ENCODE results near the gene BRPF1. TPM values are rescaled to one million over a fixed set of nuclear protein-coding genes. Genes with fewer than 3 reads are reported as not detected.

Gene BRPF1
- total and polyA plus RNA-seq, 8 donors, result 5.8 to 10.8 (median 8.4) TPM

DNA sequence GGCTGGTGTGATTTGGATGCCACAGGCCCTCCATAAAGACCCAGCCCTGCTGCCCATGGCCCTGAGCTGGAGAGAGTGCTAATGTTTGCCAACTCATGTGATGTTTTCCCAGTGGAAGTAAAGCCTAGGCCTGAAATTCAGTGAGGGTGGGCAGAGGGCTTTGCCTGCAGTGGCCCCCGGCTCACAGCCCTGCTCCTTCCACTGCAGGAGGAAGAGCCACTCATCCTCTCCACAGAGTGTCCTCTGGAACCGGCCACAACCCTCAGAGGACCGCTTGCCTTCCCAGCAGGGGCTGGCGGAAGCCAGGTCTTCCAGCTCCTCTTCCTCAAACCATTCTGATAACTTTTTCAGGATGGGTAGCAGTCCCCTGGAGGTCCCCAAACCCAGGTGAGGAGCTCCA lies 41.8 kb upstream of the BRPF1 start:
- TF ChIP-seq, protein P1, sequence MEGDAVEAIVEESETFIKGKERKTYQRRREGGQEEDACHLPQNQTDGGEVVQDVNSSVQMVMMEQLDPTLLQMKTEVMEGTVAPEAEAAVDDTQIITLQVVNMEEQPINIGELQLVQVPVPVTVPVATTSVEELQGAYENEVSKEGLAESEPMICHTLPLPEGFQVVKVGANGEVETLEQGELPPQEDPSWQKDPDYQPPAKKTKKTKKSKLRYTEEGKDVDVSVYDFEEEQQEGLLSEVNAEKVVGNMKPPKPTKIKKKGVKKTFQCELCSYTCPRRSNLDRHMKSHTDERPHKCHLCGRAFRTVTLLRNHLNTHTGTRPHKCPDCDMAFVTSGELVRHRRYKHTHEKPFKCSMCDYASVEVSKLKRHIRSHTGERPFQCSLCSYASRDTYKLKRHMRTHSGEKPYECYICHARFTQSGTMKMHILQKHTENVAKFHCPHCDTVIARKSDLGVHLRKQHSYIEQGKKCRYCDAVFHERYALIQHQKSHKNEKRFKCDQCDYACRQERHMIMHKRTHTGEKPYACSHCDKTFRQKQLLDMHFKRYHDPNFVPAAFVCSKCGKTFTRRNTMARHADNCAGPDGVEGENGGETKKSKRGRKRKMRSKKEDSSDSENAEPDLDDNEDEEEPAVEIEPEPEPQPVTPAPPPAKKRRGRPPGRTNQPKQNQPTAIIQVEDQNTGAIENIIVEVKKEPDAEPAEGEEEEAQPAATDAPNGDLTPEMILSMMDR (IDR thresholded peaks at IDR 0.05), result no peak

DNA sequence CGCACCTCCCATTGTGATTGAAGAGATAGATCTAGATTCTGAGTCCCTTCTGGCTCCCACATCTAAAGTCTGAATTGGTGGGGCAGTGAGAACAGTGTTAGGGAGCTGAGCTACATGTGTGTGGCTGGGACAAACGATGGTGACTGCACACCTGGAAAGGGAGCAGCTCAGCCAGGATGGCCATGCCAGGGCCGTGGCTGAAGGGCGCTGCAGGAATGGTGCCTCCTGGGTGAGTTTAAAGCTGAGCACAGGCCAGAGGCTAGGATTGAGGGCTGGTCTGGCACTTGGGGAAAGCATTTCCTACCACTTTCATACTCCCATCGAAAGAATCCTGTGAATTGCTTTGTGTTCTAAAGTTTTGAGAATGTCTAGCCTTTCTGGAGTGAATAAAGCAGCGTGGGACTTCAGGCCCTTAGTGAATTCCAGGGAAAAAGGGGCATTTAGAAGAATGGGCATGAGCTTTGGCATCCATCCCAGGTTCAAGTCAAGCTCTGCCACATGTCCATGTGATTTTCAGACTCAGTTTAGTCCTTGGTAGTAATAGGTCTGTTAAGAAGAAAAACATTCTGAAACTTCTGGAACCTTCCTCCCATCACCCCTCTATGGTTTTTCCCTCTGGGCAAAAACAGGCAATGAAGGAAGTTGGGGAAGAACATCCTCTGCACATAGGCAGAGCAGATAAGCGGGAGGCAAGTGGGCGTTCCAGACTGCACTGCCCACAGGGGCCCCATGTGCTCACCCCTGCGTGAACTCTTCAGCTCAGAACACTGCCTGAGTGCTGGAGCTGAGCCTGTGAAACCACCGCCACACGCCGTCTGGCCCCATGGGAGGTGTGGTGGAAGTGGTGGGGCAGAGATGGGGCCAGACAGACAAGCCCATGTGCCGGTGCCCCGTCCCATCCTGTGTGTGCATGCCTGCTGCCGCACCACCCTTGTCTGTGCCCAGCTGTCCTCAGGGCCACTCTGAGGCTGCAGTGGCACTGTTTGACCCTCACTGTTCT lies 40.8 kb upstream of the BRPF1 start:
- Histone ChIP-seq H3K4me1 (no peaks in the 10 kb centered on the region), H3K27me3 (no peaks in the 10 kb centered on the region), H3K9me3 (no peaks in the 10 kb centered on the region), H3K4me3 (no peak overlapping the region), H3K36me3 (peaks cover 5 to 69% (median 18%) of the 10 kb centered on the region in 3 donors), H3K27ac (no peak overlapping the region)
- ATAC-seq (peak in 1 of 4 donors; percentile 30), DNase-seq (no peak), FAIRE-seq (no peak)
- TF ChIP-seq, protein P1 (IDR thresholded peaks at IDR 0.05), result no peak
- 90 to 91% methylated on average over 15 of the region's 15 CpGs for WGBS, 2 donors
- intact Hi-C loops (cut with DNase I), result no loop called here

More for the DNA sequence above, 41.8 kb upstream of the BRPF1 start:
- WGBS, 2 donors, result 95 to 99% methylated on average over 4 of the region's 4 CpGs
- Histone ChIP-seq H3K27ac (no peak overlapping the region), H3K36me3 (peaks cover 11 to 75% (median 27%) of the 10 kb centered on the region in 3 donors), H3K4me3 (no peak overlapping the region), H3K27me3 (no peaks in the 10 kb centered on the region), H3K4me1 (no peaks in the 10 kb centered on the region), H3K9me3 (no peaks in the 10 kb centered on the region)
- DNase-seq, result no peak
- FAIRE-seq, result no peak
- intact Hi-C loops (cut with DNase I), result no loop called here
- no peak for ATAC-seq

DNA sequence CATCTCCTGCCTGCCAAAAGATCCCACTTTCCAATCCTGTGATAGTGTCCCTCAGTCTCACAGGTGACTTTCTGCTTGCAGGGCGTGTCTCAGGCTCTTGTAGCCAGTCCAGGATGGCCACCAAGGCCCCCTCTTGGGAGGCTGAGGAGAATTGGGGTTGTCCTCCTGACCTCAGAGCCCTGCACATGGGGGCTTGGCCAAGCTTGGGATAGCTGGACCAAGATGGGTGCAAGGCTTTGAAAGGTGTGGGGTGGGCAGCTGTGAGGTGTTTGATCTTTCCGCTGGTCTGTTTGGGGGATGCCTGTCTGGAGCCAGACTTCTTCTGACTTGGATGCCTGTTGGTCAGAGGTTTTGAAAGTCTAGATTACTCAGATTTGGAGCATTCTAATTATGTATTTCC lies 39.9 kb upstream of the BRPF1 start:
- no peaks in the 10 kb centered on the region for H3K27me3 ChIP-seq
- FAIRE-seq (no peak), ATAC-seq (no peak), DNase-seq (no peak)
- H3K9me3 ChIP-seq, result no peaks in the 10 kb centered on the region
- no peaks in the 10 kb centered on the region for H3K4me1 ChIP-seq
- no peak overlapping the region for H3K4me3 ChIP-seq
- WGBS, 2 donors, result 96 to 100% methylated on average over 2 of the region's 2 CpGs
- H3K36me3 ChIP-seq, result peaks cover 3 to 63% (median 15%) of the 10 kb centered on the region in 3 donors
- TF ChIP-seq, protein P1 (IDR thresholded peaks at IDR 0.05), result no peak
- H3K27ac ChIP-seq, result no peak overlapping the region
- intact Hi-C loops (cut with DNase I), result no loop called here

DNA sequence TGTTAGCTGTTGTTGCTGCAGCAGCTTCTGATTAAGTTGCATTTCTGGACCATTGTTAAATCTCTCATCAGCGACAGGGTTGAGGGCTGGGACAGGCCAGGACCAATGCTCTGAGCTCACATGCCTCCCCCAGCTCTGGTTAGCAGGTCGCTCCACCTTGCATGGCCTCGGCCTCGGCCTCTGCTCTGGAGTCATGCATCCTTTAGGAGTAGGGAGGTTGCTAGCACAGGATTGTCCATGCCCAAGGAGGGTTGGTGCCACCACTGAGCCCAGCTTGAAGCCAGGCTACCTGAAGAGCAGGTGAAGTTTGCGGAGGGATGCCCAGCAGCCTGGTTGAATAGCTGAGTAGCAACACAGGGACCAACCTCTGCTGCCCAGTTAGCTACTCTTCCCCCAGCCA lies 39.1 kb upstream of the BRPF1 start:
- FAIRE-seq, result no peak
- DNase-seq, result no peak
- Histone ChIP-seq H3K36me3 (peaks cover 3 to 57% (median 10%) of the 10 kb centered on the region in 3 donors), H3K27ac (no peak overlapping the region), H3K4me3 (no peak overlapping the region), H3K9me3 (no peaks in the 10 kb centered on the region), H3K4me1 (no peaks in the 10 kb centered on the region), H3K27me3 (no peaks in the 10 kb centered on the region)
- TF ChIP-seq, protein P1 (IDR thresholded peaks at IDR 0.05), result no peak
- WGBS, 2 donors, result 89 to 95% methylated on average over 5 of the region's 5 CpGs
- intact Hi-C loops (cut with DNase I), result no loop called here
- ATAC-seq, result no peak

DNA sequence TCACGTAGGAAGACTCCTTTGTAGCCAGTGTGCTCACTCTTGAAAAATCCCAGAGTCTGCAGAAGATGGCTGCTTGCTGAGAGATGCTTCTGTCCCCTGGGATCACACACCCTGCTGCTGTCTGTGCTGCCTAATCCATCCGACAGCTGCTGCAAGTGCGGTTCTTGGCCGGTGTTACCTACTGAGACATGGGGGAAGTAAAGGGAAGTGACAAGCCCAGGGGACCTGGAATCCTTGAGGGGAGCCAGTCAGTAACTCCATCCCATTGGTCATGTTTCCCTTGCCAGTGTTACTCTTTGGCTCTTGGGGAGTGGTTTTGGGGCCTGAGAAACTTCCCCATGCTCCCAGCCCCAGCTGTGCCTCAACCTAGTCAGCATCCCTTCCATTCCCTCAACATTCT lies 36.2 kb upstream of the BRPF1 start:
- no peaks in the 10 kb centered on the region for H3K4me1 ChIP-seq
- H3K27me3 ChIP-seq, result no peaks in the 10 kb centered on the region
- no peak for FAIRE-seq
- no peak for DNase-seq
- TF ChIP-seq, protein P1 (IDR thresholded peaks at IDR 0.05), result no peak
- no peak overlapping the region for H3K4me3 ChIP-seq
- no peak overlapping the region for H3K27ac ChIP-seq
- ATAC-seq, result no peak
- no peaks in the 10 kb centered on the region for H3K9me3 ChIP-seq
- intact Hi-C loops (cut with DNase I), result no loop called here
- 94 to 97% methylated on average over 4 of the region's 4 CpGs for WGBS, 2 donors
- H3K36me3 ChIP-seq, result peaks cover 0 to 36% (median 7%) of the 10 kb centered on the region in 3 donors
